H9 (cell line): ENCODE results near the gene ARHGEF16. TPM values are rescaled to one million over a fixed set of nuclear protein-coding genes. Genes with fewer than 3 reads are reported as not detected.

Source experiments
- DNase-seq: peaks from one replicate; pipeline ENCODE4 v3.0.0-alpha.2; 2017
- H2AFZ ChIP-seq: one replicate; pipeline ENCODE4 v1.6.1; 2013; ENCODE audit warnings: mild to moderate bottlenecking, low read length, control low read depth, moderate library complexity
- H2AK5ac ChIP-seq: 2 replicates; pipeline ENCODE4 v1.6.1; 2013; ENCODE audit warnings: low read length, control low read depth, mixed read lengths; ENCODE audit not compliant: insufficient read length
- H2BK120ac ChIP-seq: one replicate; pipeline ENCODE4 v1.6.1; 2013; ENCODE audit warnings: low read depth, mild to moderate bottlenecking, low read length, control low read depth, inconsistent platforms; ENCODE audit not compliant: poor library complexity, severe bottlenecking
- H2BK12ac ChIP-seq: 2 replicates; pipeline ENCODE4 v1.6.1; 2013; ENCODE audit warnings: low read length, control low read depth, mixed read lengths, low read depth; ENCODE audit not compliant: insufficient read length
- H2BK15ac ChIP-seq: 2 replicates; pipeline ENCODE4 v1.6.1; 2013; ENCODE audit warnings: low read depth, low read length, control low read depth
- H2BK20ac ChIP-seq: one replicate; pipeline ENCODE4 v1.6.1; 2013; ENCODE audit warnings: low read depth, mild to moderate bottlenecking, low read length, control low read depth, inconsistent platforms; ENCODE audit not compliant: poor library complexity, severe bottlenecking
- H2BK5ac ChIP-seq: 2 replicates; pipeline ENCODE4 v1.6.1; 2013; ENCODE audit warnings: low read length, control low read depth, mixed read lengths; ENCODE audit not compliant: insufficient read length
- H3K14ac ChIP-seq: 2 replicates; pipeline ENCODE4 v1.6.1; 2013; ENCODE audit warnings: low read length, control low read depth; ENCODE audit not compliant: insufficient read depth
- H3K18ac ChIP-seq: 2 replicates; pipeline ENCODE4 v1.6.1; 2013; ENCODE audit warnings: low read depth, mild to moderate bottlenecking, mixed read lengths, low read length, control low read depth; ENCODE audit not compliant: insufficient read length
- H3K23ac ChIP-seq: 2 replicates; pipeline ENCODE4 v1.6.1; 2013; ENCODE audit warnings: low read length, control low read depth, mixed read lengths, low read depth; ENCODE audit not compliant: insufficient read length
- H3K23me2 ChIP-seq: 2 replicates; pipeline ENCODE4 v1.6.1; 2013; ENCODE audit warnings: low read depth, mild to moderate bottlenecking, mixed read lengths, low read length, control low read depth; ENCODE audit not compliant: insufficient read length, poor library complexity, severe bottlenecking
- H3K27ac ChIP-seq: 2 replicates; pipeline ENCODE4 v1.5.1; 2013; ENCODE audit warnings: low read length, control low read depth, mixed read lengths, low read depth; ENCODE audit not compliant: insufficient read length
- H3K27me3 ChIP-seq: 2 replicates; pipeline ENCODE4 v1.6.1; 2013; ENCODE audit warnings: low read length, control low read depth, inconsistent platforms; ENCODE audit not compliant: insufficient read depth
- H3K4ac ChIP-seq: 2 replicates; pipeline ENCODE4 v1.6.1; 2013; ENCODE audit warnings: low read depth, mild to moderate bottlenecking, control low read depth, inconsistent platforms, low read length, moderate library complexity
- H3K4me1 ChIP-seq: 2 replicates; pipeline ENCODE4 v1.6.1; 2013; ENCODE audit warnings: low read length, control low read depth, inconsistent platforms; ENCODE audit not compliant: insufficient read depth
- H3K4me2 ChIP-seq: 2 replicates; pipeline ENCODE4 v1.6.1; 2013; ENCODE audit warnings: low read length, control low read depth, mixed read lengths; ENCODE audit not compliant: insufficient read length, insufficient read depth
- H3K56ac ChIP-seq: 2 replicates; pipeline ENCODE4 v1.6.1; 2013; ENCODE audit warnings: low read depth, mild to moderate bottlenecking, mixed read lengths, low read length, control low read depth; ENCODE audit not compliant: insufficient read length
- H3K79me1 ChIP-seq: 2 replicates; pipeline ENCODE4 v1.6.1; 2013; ENCODE audit warnings: low read depth, mild to moderate bottlenecking, moderate library complexity, low read length, control low read depth, inconsistent platforms; ENCODE audit not compliant: insufficient read depth, poor library complexity, severe bottlenecking
- H3K79me2 ChIP-seq: 2 replicates; pipeline ENCODE4 v1.6.1; 2013; ENCODE audit warnings: low read length, control low read depth, inconsistent platforms; ENCODE audit not compliant: insufficient read depth
- H3K9ac ChIP-seq: 2 replicates; pipeline ENCODE4 v1.6.1; 2013; ENCODE audit warnings: low read length, control low read depth, mixed read lengths; ENCODE audit not compliant: insufficient read length; ENCODE audit errors: extremely low read depth
- H3K9me3 ChIP-seq: one replicate; pipeline ENCODE4 v1.6.1; 2013; ENCODE audit warnings: low read depth, low read length, inconsistent platforms; ENCODE audit not compliant: control insufficient read depth
- H3T11ph ChIP-seq: one replicate; pipeline ENCODE4 v1.6.1; 2013; ENCODE audit warnings: mild to moderate bottlenecking, low read length, control low read depth, inconsistent platforms
- H4K20me1 ChIP-seq: one replicate; pipeline ENCODE4 v1.6.1; 2013; ENCODE audit not compliant: control insufficient read depth, insufficient read length, insufficient read depth
- H4K5ac ChIP-seq: 2 replicates; pipeline ENCODE4 v1.6.1; 2013; ENCODE audit warnings: low read depth, mild to moderate bottlenecking, mixed read lengths, low read length, control low read depth; ENCODE audit not compliant: insufficient read length
- H4K8ac ChIP-seq: replicated peaks from 2 replicates; pipeline ENCODE4 v1.6.1; 2013; ENCODE audit warnings: low read length, control low read depth, mixed read lengths, low read depth; ENCODE audit not compliant: insufficient read length
- H4K91ac ChIP-seq: 2 replicates; pipeline ENCODE4 v1.6.1; 2013; ENCODE audit warnings: low read depth, mild to moderate bottlenecking, moderate library complexity, mixed read lengths, low read length, control low read depth; ENCODE audit not compliant: insufficient read length
- H3K27ac Mint-ChIP-seq, 3 experiments: 2 replicates in 2 of 3; 3 replicates in 1 of 3; pipeline ENCODE4 v1.8.0; 2020 to 2021; ENCODE audit warnings: mixed read lengths in 3 of 3, mild to moderate bottlenecking in 1 of 3, moderate library complexity in 1 of 3
- H3K27me3 Mint-ChIP-seq: 2 replicates; pipeline ENCODE4 v1.8.0; 2021; ENCODE audit warnings: low read depth, mild to moderate bottlenecking, moderate library complexity, mixed read lengths
- H3K36me3 Mint-ChIP-seq, 3 experiments: 2 replicates in 2 of 3; 3 replicates in 1 of 3; pipeline ENCODE4 v1.8.0; 2020 to 2021; ENCODE audit warnings: low read depth in 3 of 3, mixed read lengths in 3 of 3; ENCODE audit not compliant: insufficient read depth in 1 of 3
- H3K4me1 Mint-ChIP-seq, 2 experiments: 2 replicates each; pipeline ENCODE4 v1.8.0; 2020; ENCODE audit warnings: mixed read lengths in 2 of 2
- H3K4me3 Mint-ChIP-seq, 2 experiments: 2 replicates in 1 of 2; 3 replicates in 1 of 2; pipeline ENCODE4 v1.8.0; 2020 to 2021; ENCODE audit warnings: mild to moderate bottlenecking in 2 of 2, mixed read lengths in 2 of 2, moderate library complexity in 1 of 2
- H3K9me3 Mint-ChIP-seq, 2 experiments: 2 replicates in 1 of 2; 3 replicates in 1 of 2; pipeline ENCODE4 v1.8.0; 2020; ENCODE audit warnings: mild to moderate bottlenecking in 2 of 2, mixed read lengths in 2 of 2, moderate library complexity in 1 of 2
- CTCF ChIP-seq: fragments of 200-600 bp; sonication (generic); conservative IDR thresholded peaks from 3 replicates; pipeline ENCODE4 v1.8.0; 2021; ENCODE audit warnings: antibody characterized with exemption, mild to moderate bottlenecking
- WGBS: extraction: QIAGEN DNeasy Blood & Tissue Kit; methylation state at CpG from one replicate; pipeline ENCODE4 v1.1.7; 2013; ENCODE audit warnings: missing lambda C conversion rate, low lambda C conversion rate, mixed read lengths; ENCODE audit not compliant: insufficient read length; ENCODE audit errors: extremely low coverage; 5-methylcytosine and 5-hydroxymethylcytosine counted together
- total RNA-seq: library from RNA; stranded (reverse); gene quantifications from 2 replicates; pipeline ENCODE4 v1.2.1, GENCODE V29; 2021

The ARHGEF16 gene
- total RNA-seq, 1 experiment from 2014 or later = 48.5 TPM

GRCh38 chr1:3431686-3432085, 22.8 kb upstream of the ARHGEF16 start:
- Histone ChIP-seq H3K27ac (no peak overlapping the region), H3K9ac (no peak overlapping the region), H3K18ac (no peak overlapping the region), H2BK12ac (no peak overlapping the region), H3K23ac (no peak overlapping the region), H3K56ac (no peak overlapping the region), H3K4me1 (no peaks in the 10 kb centered on the region), H2BK120ac (no peak overlapping the region), H3K9me3 (no peaks in the 10 kb centered on the region), H3K4me2 (no peak overlapping the region), H3K79me2 (no peaks in the 10 kb centered on the region), H2BK15ac (no peak overlapping the region), H3K4ac (no peak overlapping the region), H2AK5ac (no peak overlapping the region), H3K23me2 (peaks cover 6% of the 10 kb centered on the region), H3K14ac (no peak overlapping the region), H4K8ac (no peak overlapping the region), H4K5ac (no peak overlapping the region), H2BK5ac (no peak overlapping the region), H3K27me3 (no peaks in the 10 kb centered on the region), H4K20me1 (no peaks in the 10 kb centered on the region), H2BK20ac (no peak overlapping the region), H2AFZ (no peak overlapping the region), H3T11ph (no peak overlapping the region), H4K91ac (no peak overlapping the region), H3K79me1 (no peaks in the 10 kb centered on the region)
- H3K27ac Mint-ChIP-seq = no peak overlapping the region; a peak in 1 of 7 replicates
- no peaks in the 10 kb centered on the region; a peak in 1 of 5 replicates for H3K9me3 Mint-ChIP-seq
- DNase-seq = no peak
- TF ChIP-seq CTCF = no peak
- peaks cover 0 to 16% of the 10 kb centered on the region in 2 experiments; a peak in 3 of 4 replicates for H3K4me1 Mint-ChIP-seq
- no peaks in the 10 kb centered on the region for H3K36me3 Mint-ChIP-seq
- no CpG with 5 or more reads among the region's 17 CpGs for WGBS
- no peak overlapping the region for H3K4me3 Mint-ChIP-seq
- H3K27me3 Mint-ChIP-seq = no peaks in the 10 kb centered on the region
